Uterus (tissue), 2 donors: ENCODE measurements around the gene CACHD1.

Experiments used
- POLR2A ChIP-seq, 2 donors: fragments of 450-650 bp; IDR thresholded peaks; one replicate each; pipeline ENCODE4 v1.6.1; 2016; ENCODE audit warnings: antibody characterized with exemption in 2 of 2, mild to moderate bottlenecking in 1 of 2, moderate library complexity in 1 of 2
- TF ChIP-seq, protein P1 (sequence below), 4 experiments: fragments of 200-600 bp in 2 of 4; fragments of 450-650 bp in 2 of 4; sonication (generic) in 2 of 4; IDR thresholded peaks; one replicate each; pipeline ENCODE4 v1.5.1; 2016 to 2019; ENCODE audit warnings: antibody characterized with exemption in 4 of 4, mild to moderate bottlenecking in 2 of 4, moderate library complexity in 1 of 4

- TF ChIP-seq, protein P1, sequence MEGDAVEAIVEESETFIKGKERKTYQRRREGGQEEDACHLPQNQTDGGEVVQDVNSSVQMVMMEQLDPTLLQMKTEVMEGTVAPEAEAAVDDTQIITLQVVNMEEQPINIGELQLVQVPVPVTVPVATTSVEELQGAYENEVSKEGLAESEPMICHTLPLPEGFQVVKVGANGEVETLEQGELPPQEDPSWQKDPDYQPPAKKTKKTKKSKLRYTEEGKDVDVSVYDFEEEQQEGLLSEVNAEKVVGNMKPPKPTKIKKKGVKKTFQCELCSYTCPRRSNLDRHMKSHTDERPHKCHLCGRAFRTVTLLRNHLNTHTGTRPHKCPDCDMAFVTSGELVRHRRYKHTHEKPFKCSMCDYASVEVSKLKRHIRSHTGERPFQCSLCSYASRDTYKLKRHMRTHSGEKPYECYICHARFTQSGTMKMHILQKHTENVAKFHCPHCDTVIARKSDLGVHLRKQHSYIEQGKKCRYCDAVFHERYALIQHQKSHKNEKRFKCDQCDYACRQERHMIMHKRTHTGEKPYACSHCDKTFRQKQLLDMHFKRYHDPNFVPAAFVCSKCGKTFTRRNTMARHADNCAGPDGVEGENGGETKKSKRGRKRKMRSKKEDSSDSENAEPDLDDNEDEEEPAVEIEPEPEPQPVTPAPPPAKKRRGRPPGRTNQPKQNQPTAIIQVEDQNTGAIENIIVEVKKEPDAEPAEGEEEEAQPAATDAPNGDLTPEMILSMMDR (IDR thresholded peaks at IDR 0.05) = no peak
- no peak for TF ChIP-seq POLR2A (IDR thresholded peaks at IDR 0.05)
These were observed 154.3 kb downstream of the CACHD1 start for GRCh38 chr1:64624218-64624713.
